ENCODE results near the gene NUP133.
"Not testable (repeated sequence)": the region's sequence is repeated elsewhere in the genome, so short reads cannot be mapped to it uniquely, and the experiment has no call there.

The NUP133 gene

GRCh38 chr1:229448845-229449244 lies 59.3 kb downstream of the NUP133 start:
- DNase-seq (ENCODE audit: low spot score) = no peak

- no peak for DNase-seq (ENCODE audit: low spot score)
These were observed 59.8 kb downstream of the NUP133 start for GRCh38 chr1:229448354-229448753.

- DNase-seq (ENCODE audit: low spot score) = no peak
These were observed 60.3 kb downstream of the NUP133 start for GRCh38 chr1:229447809-229448252.

- DNase-seq (ENCODE audit: low spot score) = no peak
These were observed 62.3 kb downstream of the NUP133 start for GRCh38 chr1:229445828-229446227.

GRCh38 chr1:229440851-229441537 lies 67.1 kb downstream of the NUP133 start:
- no peak for DNase-seq (ENCODE audit: low spot score)

- no peak for DNase-seq (ENCODE audit: low spot score)
These were observed 70.1 kb downstream of the NUP133 start for GRCh38 chr1:229438021-229438420.

- DNase-seq (ENCODE audit: low spot score) = no peak
These were observed 70.7 kb downstream of the NUP133 start for GRCh38 chr1:229437443-229437842.

- no peak for DNase-seq (ENCODE audit: low spot score)
These were observed 71.9 kb downstream of the NUP133 start for GRCh38 chr1:229436201-229436600.

GRCh38 chr1:229434641-229435051 lies 73.5 kb downstream of the NUP133 start:
- DNase-seq (ENCODE audit: low spot score) = no peak

GRCh38 chr1:229434005-229434640 lies 74.0 kb downstream of the NUP133 start, which contains the start of gene ACTA1:
Gene ACTA1, minus strand, starts transcription at chr1:229434094. Its CDS starts 979 bp downstream, at chr1:229433115.
- DNase-seq (ENCODE audit: low spot score) = no peak

- DNase-seq (ENCODE audit: low spot score) = no peak
These were observed 74.7 kb downstream of the NUP133 start for GRCh38 chr1:229433364-229434004.

GRCh38 chr1:229432905-229433304 lies 75.2 kb downstream of the NUP133 start:
- no peak for DNase-seq (ENCODE audit: low spot score)

GRCh38 chr1:229432116-229432461 lies 76.1 kb downstream of the NUP133 start:
- DNase-seq (ENCODE audit: low spot score) = no peak

GRCh38 chr1:229431284-229432115 lies 76.6 kb downstream of the NUP133 start:
- DNase-seq (ENCODE audit: low spot score) = no peak

- no peak for DNase-seq (ENCODE audit: low spot score)
These were observed 77.3 kb downstream of the NUP133 start for GRCh38 chr1:229430761-229431283.

GRCh38 chr1:229428256-229428655 lies 79.9 kb downstream of the NUP133 start:
- no peak for DNase-seq (ENCODE audit: low spot score)

GRCh38 chr1:229427572-229427971 lies 80.6 kb downstream of the NUP133 start:
- no peak for DNase-seq (ENCODE audit: low spot score)

- DNase-seq (ENCODE audit: low spot score) = no peak
These were observed 82.5 kb downstream of the NUP133 start for GRCh38 chr1:229425564-229426159.

GRCh38 chr1:229420765-229421164 lies 87.4 kb downstream of the NUP133 start:
- no peak for DNase-seq (ENCODE audit: low spot score)

- no peak for DNase-seq (ENCODE audit: low spot score)
These were observed 87.9 kb downstream of the NUP133 start for GRCh38 chr1:229420224-229420623.

GRCh38 chr1:229418586-229418985 lies 89.6 kb downstream of the NUP133 start:
- not testable (repeated sequence) for DNase-seq (ENCODE audit: low spot score)

- not testable (repeated sequence) for DNase-seq (ENCODE audit: low spot score)
These were observed 95.3 kb downstream of the NUP133 start for GRCh38 chr1:229412810-229413209.
